Gastrocnemius medialis (tissue), 4 donors: ENCODE data around the gene SNCG. TPM values are rescaled to one million over a fixed set of nuclear protein-coding genes. Genes with fewer than 3 reads are reported as not detected.

Source experiments
- ATAC-seq, 2 donors: fragments of 150-250 bp; one replicate each; pipeline ENCODE4 v1.9.1; 2016
- DNase-seq, 2 donors: peaks; one replicate each; pipeline ENCODE4 v3.0.0-alpha.2; 2019
- H3K27ac ChIP-seq, 4 donors: fragments of 200-600 bp; sonication (generic); 1 replicate in 1 of 4; 2 replicates in 3 of 4; pipeline ENCODE4 v1.5.1; 2016 to 2018; ENCODE audit warnings: mild to moderate bottlenecking in 2 of 4, moderate library complexity in 1 of 4
- H3K27me3 ChIP-seq, 3 donors: fragments of 200-600 bp; sonication (generic) in 2 of 3; 1 replicate in 1 of 3; 2 replicates in 2 of 3; pipeline versions ENCODE4 v1.5.1 to v1.6.0; 2016 to 2019; ENCODE audit warnings: mild to moderate bottlenecking in 1 of 3, moderate library complexity in 1 of 3
- H3K36me3 ChIP-seq, 2 donors: fragments of 200-600 bp; sonication (generic) in 1 of 2; one replicate each; pipeline ENCODE4 v1.5.1; 2017 to 2018
- H3K4me1 ChIP-seq, 2 donors: fragments of 200-600 bp; sonication (generic) in 1 of 2; one replicate each; pipeline ENCODE4 v1.5.1; 2016 to 2017; ENCODE audit warnings: mild to moderate bottlenecking in 2 of 2
- H3K4me3 ChIP-seq, 4 donors: fragments of 200-600 bp; sonication (generic) in 3 of 4; 1 replicate in 1 of 4; 2 replicates in 3 of 4; pipeline ENCODE4 v1.5.1; 2016 to 2019; ENCODE audit warnings: mild to moderate bottlenecking in 2 of 4
- H3K9me3 ChIP-seq, 3 donors: fragments of 200-600 bp; sonication (generic) in 2 of 3; 1 replicate in 1 of 3; 2 replicates in 2 of 3; pipeline ENCODE4 v1.5.1; 2016 to 2019
- POLR2A ChIP-seq, 2 donors: fragments of 450-650 bp; IDR thresholded peaks; one replicate each; pipeline ENCODE4 v1.6.1; 2017; ENCODE audit warnings: antibody characterized with exemption in 2 of 2, mild to moderate bottlenecking in 2 of 2, moderate library complexity in 2 of 2
- in situ Hi-C, 4 donors: fragments of 200-750 bp; cut with MboI; loops; one replicate each; pipeline versions ENCODE4 v1.15.0 to v1.8.0; 2017; ENCODE audit warnings: low sequenced_read_pairs in 4 of 4
- intact Hi-C: fragments of 100-400 bp; cut with DNase I; formaldehyde crosslinking; loops from one replicate; pipeline ENCODE4 v1.15.1; 2023; ENCODE audit warnings: low total_unique reads
- total RNA-seq, 4 donors: library from RNA; depleted of rRNA; stranded (reverse); fragments of >200 nt; gene quantifications; one replicate each; pipeline versions ENCODE4 v1.1.0 to v1.2.3, GENCODE V29; 2016
- TF ChIP-seq, protein P1 (sequence below), 5 experiments: fragments of 450-650 bp in 3 of 5; fragments of 200-600 bp in 2 of 5; sonication (generic) in 2 of 5; IDR thresholded peaks in 4 of 5; conservative IDR thresholded peaks in 1 of 5; 1 replicate in 4 of 5; 2 replicates in 1 of 5; pipeline ENCODE4 v1.5.1; 2016 to 2019; ENCODE audit warnings: antibody characterized with exemption in 5 of 5, mild to moderate bottlenecking in 3 of 5, moderate library complexity in 3 of 5

SNCG gene
- total RNA-seq, 4 donors from 2014 or later, result 2.0 to 9.9 (median 3.0) TPM

GRCh38 chr10:86953747-86954680 is 4.4 kb upstream of the SNCG start:
- H3K4me3 ChIP-seq, result peak overlapping the region in 3 of 4 donors; percentile 41 to 55 (median 51)
- peaks cover 3 to 16% of the 10 kb centered on the region in 2 donors for H3K4me1 ChIP-seq
- TF ChIP-seq, protein P1, sequence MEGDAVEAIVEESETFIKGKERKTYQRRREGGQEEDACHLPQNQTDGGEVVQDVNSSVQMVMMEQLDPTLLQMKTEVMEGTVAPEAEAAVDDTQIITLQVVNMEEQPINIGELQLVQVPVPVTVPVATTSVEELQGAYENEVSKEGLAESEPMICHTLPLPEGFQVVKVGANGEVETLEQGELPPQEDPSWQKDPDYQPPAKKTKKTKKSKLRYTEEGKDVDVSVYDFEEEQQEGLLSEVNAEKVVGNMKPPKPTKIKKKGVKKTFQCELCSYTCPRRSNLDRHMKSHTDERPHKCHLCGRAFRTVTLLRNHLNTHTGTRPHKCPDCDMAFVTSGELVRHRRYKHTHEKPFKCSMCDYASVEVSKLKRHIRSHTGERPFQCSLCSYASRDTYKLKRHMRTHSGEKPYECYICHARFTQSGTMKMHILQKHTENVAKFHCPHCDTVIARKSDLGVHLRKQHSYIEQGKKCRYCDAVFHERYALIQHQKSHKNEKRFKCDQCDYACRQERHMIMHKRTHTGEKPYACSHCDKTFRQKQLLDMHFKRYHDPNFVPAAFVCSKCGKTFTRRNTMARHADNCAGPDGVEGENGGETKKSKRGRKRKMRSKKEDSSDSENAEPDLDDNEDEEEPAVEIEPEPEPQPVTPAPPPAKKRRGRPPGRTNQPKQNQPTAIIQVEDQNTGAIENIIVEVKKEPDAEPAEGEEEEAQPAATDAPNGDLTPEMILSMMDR (IDR thresholded peaks at IDR 0.05 in 4 of 5, conservative IDR thresholded peaks at IDR 0.05 in 1 of 5), result no peak
- no peak for TF ChIP-seq POLR2A (IDR thresholded peaks at IDR 0.05)
- DNase-seq, result no peak
- H3K27ac ChIP-seq, result peak overlapping the region; percentile 72 to 79 (median 78)
- ATAC-seq, result peak; percentile 48 to 49
- H3K36me3 ChIP-seq, result no peaks in the 10 kb centered on the region
- intact Hi-C loops (no loop called here), in situ Hi-C loops (no loop called here)
- H3K27me3 ChIP-seq, result no peaks in the 10 kb centered on the region
- H3K9me3 ChIP-seq, result no peaks in the 10 kb centered on the region

GRCh38 chr10:86954681-86955500 is 3.5 kb upstream of the SNCG start:
- Histone ChIP-seq H3K4me1 (peaks cover 8 to 16% of the 10 kb centered on the region in 2 donors), H3K36me3 (no peaks in the 10 kb centered on the region), H3K27me3 (no peaks in the 10 kb centered on the region), H3K9me3 (no peaks in the 10 kb centered on the region), H3K4me3 (peak overlapping the region; percentile 32 to 55 (median 46)), H3K27ac (peak overlapping the region; percentile 72 to 79 (median 78))
- no peak for TF ChIP-seq POLR2A (IDR thresholded peaks at IDR 0.05)
- TF ChIP-seq, protein P1 (IDR thresholded peaks at IDR 0.05 in 4 of 5, conservative IDR thresholded peaks at IDR 0.05 in 1 of 5), result no peak
- in situ Hi-C loops (no loop called here), intact Hi-C loops (no loop called here)
- no peak for DNase-seq
- no peak for ATAC-seq

DNA sequence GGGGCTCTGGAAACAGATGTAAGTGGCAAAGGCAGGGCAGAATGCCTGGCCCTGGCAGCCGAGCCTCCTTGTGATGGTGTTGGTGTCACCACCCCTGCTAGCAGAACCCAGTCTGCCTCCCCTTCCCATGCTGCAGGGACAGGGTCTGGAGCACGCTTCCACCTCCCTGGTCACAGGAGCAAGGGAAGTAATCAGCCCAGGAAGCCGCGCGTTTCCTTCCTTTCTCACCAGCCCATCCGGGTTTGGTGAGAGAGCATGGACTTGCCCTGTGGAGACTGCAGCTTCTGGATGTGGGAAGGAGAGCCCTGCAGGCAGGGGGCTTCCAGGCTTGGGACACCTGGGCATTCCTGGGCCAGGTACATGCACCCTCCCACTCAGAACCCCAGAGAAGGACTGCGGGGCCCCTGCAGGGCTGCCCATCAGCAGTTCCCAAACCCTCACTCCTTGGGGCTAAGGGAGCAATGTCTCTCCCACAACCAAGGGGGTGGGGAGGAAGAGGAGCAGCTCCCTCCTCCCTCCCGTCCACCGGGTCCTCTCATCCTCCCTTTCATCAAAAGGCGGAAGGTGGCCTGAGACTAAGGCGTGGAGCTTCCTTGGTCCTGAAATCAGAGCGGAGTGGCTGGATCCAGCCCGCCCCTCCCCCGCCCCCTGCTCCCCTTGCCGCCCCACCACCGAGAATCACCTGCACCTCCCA is 2.8 kb upstream of the SNCG start:
- TF ChIP-seq, protein P1 (IDR thresholded peaks at IDR 0.05 in 4 of 5, conservative IDR thresholded peaks at IDR 0.05 in 1 of 5), result no peak
- no peak for TF ChIP-seq POLR2A (IDR thresholded peaks at IDR 0.05)
- H3K27me3 ChIP-seq, result no peaks in the 10 kb centered on the region
- intact Hi-C loops, result no loop called here
- no peaks in the 10 kb centered on the region for H3K9me3 ChIP-seq
- DNase-seq (no peak), ATAC-seq (no peak)
- H3K4me1 ChIP-seq, result peaks cover 8 to 24% of the 10 kb centered on the region in 2 donors
- no peaks in the 10 kb centered on the region for H3K36me3 ChIP-seq
- H3K27ac ChIP-seq, result peak overlapping the region; percentile 72 to 79 (median 78)
- in situ Hi-C loops, result no loop called here
- peak overlapping the region; percentile 32 to 55 (median 46) for H3K4me3 ChIP-seq

DNA sequence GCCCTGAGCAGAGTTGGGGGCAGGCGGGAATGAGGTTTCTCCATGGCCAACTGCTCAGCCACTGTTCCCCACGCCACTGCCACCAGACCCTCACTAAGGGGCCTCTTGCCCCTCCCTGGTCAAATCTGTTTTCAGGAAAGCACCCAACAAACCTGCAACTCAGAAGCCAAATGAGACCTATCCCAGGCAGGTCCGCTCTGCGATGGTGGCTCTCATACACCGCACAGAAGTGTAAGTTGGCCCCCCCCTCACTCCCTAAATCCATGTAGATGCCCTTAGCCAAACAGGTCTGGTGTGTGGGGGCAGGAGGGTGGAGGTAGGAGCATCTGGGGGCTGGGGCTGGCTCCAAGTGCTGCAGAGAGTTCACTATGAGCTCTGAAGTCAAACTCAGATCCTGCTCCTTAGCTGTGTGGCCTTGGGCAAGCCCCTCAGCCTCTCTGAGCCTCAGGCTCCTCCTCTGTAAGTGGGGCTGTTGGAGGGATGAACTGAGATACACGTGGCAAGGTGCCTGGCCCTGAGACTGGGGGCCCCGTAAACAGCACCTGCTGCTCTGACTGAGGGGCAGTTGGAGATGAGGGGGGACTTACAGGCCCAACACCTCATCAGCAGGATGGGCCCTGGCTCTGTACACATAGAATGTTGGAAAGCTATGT is 2.1 kb upstream of the SNCG start:
- Histone ChIP-seq H3K4me1 (peaks cover 8 to 24% of the 10 kb centered on the region in 2 donors), H3K27ac (peak overlapping the region; percentile 72 to 79 (median 78)), H3K4me3 (peak overlapping the region; percentile 32 to 55 (median 46)), H3K36me3 (no peaks in the 10 kb centered on the region), H3K9me3 (no peaks in the 10 kb centered on the region), H3K27me3 (no peaks in the 10 kb centered on the region)
- intact Hi-C loops, result no loop called here
- ATAC-seq, result no peak
- TF ChIP-seq POLR2A (IDR thresholded peaks at IDR 0.05), result no peak
- TF ChIP-seq, protein P1 (IDR thresholded peaks at IDR 0.05 in 4 of 5, conservative IDR thresholded peaks at IDR 0.05 in 1 of 5), result no peak
- in situ Hi-C loops, result no loop called here
- DNase-seq, result no peak
